DOHH2 (cell line): Measurements from ENCODE around the gene SRSF1.

ENCODE experiments used
- EZH2phosphoT487 ChIP-seq: fragments of 200-600 bp; sonication (generic); IDR thresholded peaks from 2 replicates; pipeline ENCODE4 v1.6.1; 2017; ENCODE audit warnings: borderline replicate concordance, mild to moderate bottlenecking, antibody characterized with exemption, low read length, moderate library complexity, mixed read lengths
- TF ChIP-seq, protein P1 (sequence below): fragments of 200-600 bp; sonication (generic); IDR thresholded peaks from one replicate; pipeline ENCODE4 v1.5.1; 2014; ENCODE audit warnings: antibody characterized with exemption, mild to moderate bottlenecking, low read depth, low read length; ENCODE audit not compliant: poor library complexity, severe bottlenecking

DNA sequence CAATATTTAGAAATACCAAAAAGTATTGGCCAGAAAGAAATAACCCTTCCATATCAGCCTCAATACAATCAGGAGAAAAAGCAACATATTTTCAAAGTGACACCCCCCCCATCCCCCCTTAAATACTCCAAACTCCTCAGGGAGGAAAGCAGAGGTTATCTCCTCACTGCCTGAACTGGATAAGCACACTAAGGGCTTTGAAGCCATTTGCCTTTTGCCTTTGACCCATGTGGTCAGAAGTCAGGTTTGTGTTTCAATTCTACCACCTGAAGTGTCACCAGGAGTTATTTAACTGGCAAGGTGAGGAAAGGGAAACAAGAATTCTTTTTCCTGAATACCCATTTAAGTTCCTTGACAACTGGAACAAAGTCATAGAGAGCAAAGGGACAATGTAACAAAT lies 15.5 kb downstream of the SRSF1 start:
- TF ChIP-seq, protein P1, sequence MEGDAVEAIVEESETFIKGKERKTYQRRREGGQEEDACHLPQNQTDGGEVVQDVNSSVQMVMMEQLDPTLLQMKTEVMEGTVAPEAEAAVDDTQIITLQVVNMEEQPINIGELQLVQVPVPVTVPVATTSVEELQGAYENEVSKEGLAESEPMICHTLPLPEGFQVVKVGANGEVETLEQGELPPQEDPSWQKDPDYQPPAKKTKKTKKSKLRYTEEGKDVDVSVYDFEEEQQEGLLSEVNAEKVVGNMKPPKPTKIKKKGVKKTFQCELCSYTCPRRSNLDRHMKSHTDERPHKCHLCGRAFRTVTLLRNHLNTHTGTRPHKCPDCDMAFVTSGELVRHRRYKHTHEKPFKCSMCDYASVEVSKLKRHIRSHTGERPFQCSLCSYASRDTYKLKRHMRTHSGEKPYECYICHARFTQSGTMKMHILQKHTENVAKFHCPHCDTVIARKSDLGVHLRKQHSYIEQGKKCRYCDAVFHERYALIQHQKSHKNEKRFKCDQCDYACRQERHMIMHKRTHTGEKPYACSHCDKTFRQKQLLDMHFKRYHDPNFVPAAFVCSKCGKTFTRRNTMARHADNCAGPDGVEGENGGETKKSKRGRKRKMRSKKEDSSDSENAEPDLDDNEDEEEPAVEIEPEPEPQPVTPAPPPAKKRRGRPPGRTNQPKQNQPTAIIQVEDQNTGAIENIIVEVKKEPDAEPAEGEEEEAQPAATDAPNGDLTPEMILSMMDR, result no peak
- no peak for TF ChIP-seq EZH2phosphoT487
